ENCODE results near the gene PCCB. TPM values are rescaled to one million over a fixed set of nuclear protein-coding genes. Genes with fewer than 3 reads are reported as not detected.

PCCB gene
- total and polyA plus RNA-seq, 9 donors: 23.5 to 33.5 (median 29.8) TPM

GRCh38 chr3:136237961-136238649 is 12.0 kb upstream of the PCCB start:
- Histone ChIP-seq H3K9me3 (replicated peaks; ENCODE audit: control insufficient read depth, low read depth, low read length) (no peaks in the 10 kb centered on the region), H3K4me1 (ENCODE audit: control insufficient read depth, insufficient read depth, low read length) (no peaks in the 10 kb centered on the region), H3K4me3 (ENCODE audit: low read length) (no peak overlapping the region), H3K36me3 (ENCODE audit: control insufficient read depth, insufficient read depth, low read length) (no peaks in the 10 kb centered on the region), H3K27me3 (ENCODE audit: control insufficient read depth, insufficient read depth, low read length) (no peaks in the 10 kb centered on the region), H3K27ac (ENCODE audit: low read length) (no peak overlapping the region)
- DNase-seq: no peak
- no CpG with 5 or more reads among the region's 4 CpGs for WGBS (ENCODE audit: insufficient coverage)

GRCh38 chr3:136239094-136239493 is 11.0 kb upstream of the PCCB start:
- no peaks in the 10 kb centered on the region for H3K36me3 ChIP-seq (ENCODE audit: control insufficient read depth, insufficient read depth, low read length)
- H3K4me3 ChIP-seq (ENCODE audit: low read length): no peak overlapping the region
- H3K9me3 ChIP-seq (replicated peaks; ENCODE audit: control insufficient read depth, low read depth, low read length): no peaks in the 10 kb centered on the region
- H3K4me1 ChIP-seq (ENCODE audit: control insufficient read depth, insufficient read depth, low read length): no peaks in the 10 kb centered on the region
- no peak for DNase-seq
- no peaks in the 10 kb centered on the region for H3K27me3 ChIP-seq (ENCODE audit: control insufficient read depth, insufficient read depth, low read length)
- WGBS (ENCODE audit: insufficient coverage): no CpG with 5 or more reads among the region's 1 CpG
- no peak overlapping the region for H3K27ac ChIP-seq (ENCODE audit: low read length)

- Histone ChIP-seq H3K36me3 (ENCODE audit: control insufficient read depth, insufficient read depth, low read length) (no peaks in the 10 kb centered on the region), H3K4me3 (ENCODE audit: low read length) (no peak overlapping the region), H3K27me3 (ENCODE audit: control insufficient read depth, insufficient read depth, low read length) (no peaks in the 10 kb centered on the region), H3K4me1 (ENCODE audit: control insufficient read depth, insufficient read depth, low read length) (peaks cover 5% of the 10 kb centered on the region), H3K9me3 (replicated peaks; ENCODE audit: control insufficient read depth, low read depth, low read length) (no peaks in the 10 kb centered on the region), H3K27ac (ENCODE audit: low read length) (no peak overlapping the region)
- 36% methylated on average over 3 of the region's 3 CpGs for WGBS (ENCODE audit: insufficient coverage)
- DNase-seq: no peak
Measured at GRCh38 chr3:136245691-136246090, 4.4 kb upstream of the PCCB start.

- Histone ChIP-seq H3K9me3 (replicated peaks; ENCODE audit: control insufficient read depth, low read depth, low read length) (no peaks in the 10 kb centered on the region), H3K27ac (ENCODE audit: low read length) (no peak overlapping the region), H3K27me3 (ENCODE audit: control insufficient read depth, insufficient read depth, low read length) (no peaks in the 10 kb centered on the region), H3K4me1 (ENCODE audit: control insufficient read depth, insufficient read depth, low read length) (peaks cover 11% of the 10 kb centered on the region), H3K4me3 (ENCODE audit: low read length) (no peak overlapping the region), H3K36me3 (ENCODE audit: control insufficient read depth, insufficient read depth, low read length) (no peaks in the 10 kb centered on the region)
- no CpG with 5 or more reads among the region's 1 CpG for WGBS (ENCODE audit: insufficient coverage)
- DNase-seq: no peak
Measured at GRCh38 chr3:136247436-136247835, 2.7 kb upstream of the PCCB start.

GRCh38 chr3:136247855-136248590 is 2.1 kb upstream of the PCCB start:
- Histone ChIP-seq H3K4me3 (ENCODE audit: low read length) (no peak overlapping the region), H3K4me1 (ENCODE audit: control insufficient read depth, insufficient read depth, low read length) (peaks cover 11% of the 10 kb centered on the region), H3K27me3 (ENCODE audit: control insufficient read depth, insufficient read depth, low read length) (no peaks in the 10 kb centered on the region), H3K27ac (ENCODE audit: low read length) (no peak overlapping the region), H3K9me3 (replicated peaks; ENCODE audit: control insufficient read depth, low read depth, low read length) (no peaks in the 10 kb centered on the region), H3K36me3 (ENCODE audit: control insufficient read depth, insufficient read depth, low read length) (no peaks in the 10 kb centered on the region)
- no CpG with 5 or more reads among the region's 4 CpGs for WGBS (ENCODE audit: insufficient coverage)
- DNase-seq: peak; percentile 6

- no peak overlapping the region for H3K27ac ChIP-seq (ENCODE audit: low read length)
- H3K27me3 ChIP-seq (ENCODE audit: control insufficient read depth, insufficient read depth, low read length): no peaks in the 10 kb centered on the region
- no peaks in the 10 kb centered on the region for H3K9me3 ChIP-seq (replicated peaks; ENCODE audit: control insufficient read depth, low read depth, low read length)
- H3K36me3 ChIP-seq (ENCODE audit: control insufficient read depth, insufficient read depth, low read length): no peaks in the 10 kb centered on the region
- no peak for DNase-seq
- 98% methylated on average over 2 of the region's 3 CpGs for WGBS (ENCODE audit: insufficient coverage)
- H3K4me1 ChIP-seq (ENCODE audit: control insufficient read depth, insufficient read depth, low read length): peaks cover 11% of the 10 kb centered on the region
- H3K4me3 ChIP-seq (ENCODE audit: low read length): no peak overlapping the region
Measured at GRCh38 chr3:136249091-136249490, 1.0 kb upstream of the PCCB start.

GRCh38 chr3:136249593-136249992 is 547 bp upstream of the PCCB start:
- peak overlapping the region; percentile 61 for H3K4me3 ChIP-seq (ENCODE audit: low read length)
- H3K27me3 ChIP-seq (ENCODE audit: control insufficient read depth, insufficient read depth, low read length): no peaks in the 10 kb centered on the region
- H3K4me1 ChIP-seq (ENCODE audit: control insufficient read depth, insufficient read depth, low read length): peaks cover 11% of the 10 kb centered on the region
- no CpG with 5 or more reads among the region's 6 CpGs for WGBS (ENCODE audit: insufficient coverage)
- peak; percentile 3 for DNase-seq
- no peaks in the 10 kb centered on the region for H3K9me3 ChIP-seq (replicated peaks; ENCODE audit: control insufficient read depth, low read depth, low read length)
- H3K27ac ChIP-seq (ENCODE audit: low read length): peak overlapping the region; percentile 92
- H3K36me3 ChIP-seq (ENCODE audit: control insufficient read depth, insufficient read depth, low read length): no peaks in the 10 kb centered on the region

- H3K9me3 ChIP-seq (replicated peaks; ENCODE audit: control insufficient read depth, low read depth, low read length): no peaks in the 10 kb centered on the region
- peak overlapping the region; percentile 92 for H3K27ac ChIP-seq (ENCODE audit: low read length)
- 14% methylated on average over 17 of the region's 18 CpGs for whole genome bisulfite sequencing (ENCODE audit: insufficient coverage)
- peak; percentile 78 for DNase-seq
- H3K27me3 ChIP-seq (ENCODE audit: control insufficient read depth, insufficient read depth, low read length): no peaks in the 10 kb centered on the region
- peaks cover 7% of the 10 kb centered on the region for H3K36me3 ChIP-seq (ENCODE audit: control insufficient read depth, insufficient read depth, low read length)
- peaks cover 11% of the 10 kb centered on the region for H3K4me1 ChIP-seq (ENCODE audit: control insufficient read depth, insufficient read depth, low read length)
- peak overlapping the region; percentile 61 for H3K4me3 ChIP-seq (ENCODE audit: low read length)
Measured at GRCh38 chr3:136250903-136251460, 842 bp downstream of the PCCB start.

GRCh38 chr3:136251511-136251910 is 1.4 kb downstream of the PCCB start:
- peak; percentile 6 for DNase-seq
- H3K4me3 ChIP-seq (ENCODE audit: low read length): no peak overlapping the region
- no peak overlapping the region for H3K27ac ChIP-seq (ENCODE audit: low read length)
- no peaks in the 10 kb centered on the region for H3K9me3 ChIP-seq (replicated peaks; ENCODE audit: control insufficient read depth, low read depth, low read length)
- peaks cover 11% of the 10 kb centered on the region for H3K4me1 ChIP-seq (ENCODE audit: control insufficient read depth, insufficient read depth, low read length)
- H3K36me3 ChIP-seq (ENCODE audit: control insufficient read depth, insufficient read depth, low read length): peaks cover 12% of the 10 kb centered on the region
- WGBS (ENCODE audit: insufficient coverage): 100% methylated on average over 1 of the region's 3 CpGs
- no peaks in the 10 kb centered on the region for H3K27me3 ChIP-seq (ENCODE audit: control insufficient read depth, insufficient read depth, low read length)

- peaks cover 5% of the 10 kb centered on the region for H3K4me1 ChIP-seq (ENCODE audit: control insufficient read depth, insufficient read depth, low read length)
- H3K4me3 ChIP-seq (ENCODE audit: low read length): no peak overlapping the region
- H3K27me3 ChIP-seq (ENCODE audit: control insufficient read depth, insufficient read depth, low read length): no peaks in the 10 kb centered on the region
- peaks cover 30% of the 10 kb centered on the region for H3K36me3 ChIP-seq (ENCODE audit: control insufficient read depth, insufficient read depth, low read length)
- 80% methylated on average over 1 of the region's 8 CpGs for WGBS (ENCODE audit: insufficient coverage)
- no peak for DNase-seq
- no peak overlapping the region for H3K27ac ChIP-seq (ENCODE audit: low read length)
- no peaks in the 10 kb centered on the region for H3K9me3 ChIP-seq (replicated peaks; ENCODE audit: control insufficient read depth, low read depth, low read length)
Measured at GRCh38 chr3:136255672-136256406, 5.7 kb downstream of the PCCB start.
